Psoas muscle (tissue), 8 donors: Measurements from ENCODE around the gene EPHB2. TPM values are rescaled to one million over a fixed set of nuclear protein-coding genes. Genes with fewer than 3 reads are reported as not detected.
A peak's percentile ranks its signal among the peaks of the same experiment; 100 is the strongest.

Experiments
- ATAC-seq, 4 donors: fragments of 200-7000 bp; cut with Tn5 transposase; one replicate each; pipeline ENCODE4 v1.9.1; 2020; ENCODE audit warnings: moderate library complexity in 3 of 4, mild to moderate bottlenecking in 2 of 4
- DNase-seq, 2 donors: peaks; one replicate each; pipeline ENCODE4 v3.0.0-alpha.2; 2020
- H3K27ac ChIP-seq: fragments of 200-600 bp; one replicate; pipeline ENCODE4 v1.8.0; 2022
- H3K27me3 ChIP-seq, 3 donors: fragments of 200-600 bp in 1 of 3; one replicate each; pipeline versions ENCODE4 v1.6.1 to v1.8.0; 2013 to 2022; ENCODE audit warnings: low read length in 2 of 3, mild to moderate bottlenecking in 2 of 3, moderate library complexity in 1 of 3; ENCODE audit not compliant: insufficient read depth in 3 of 3
- H3K36me3 ChIP-seq, 2 donors: fragments of 200-600 bp in 1 of 2; one replicate each; pipeline versions ENCODE4 v1.6.1 to v1.8.0; 2013 to 2022; ENCODE audit warnings: low read depth in 1 of 2, mild to moderate bottlenecking in 1 of 2, moderate library complexity in 1 of 2; ENCODE audit not compliant: insufficient read depth in 1 of 2
- H3K4me1 ChIP-seq: fragments of 200-600 bp; one replicate; pipeline ENCODE4 v1.8.0; 2022
- H3K4me3 ChIP-seq: fragments of 200-600 bp; one replicate; pipeline ENCODE4 v1.8.0; 2022; ENCODE audit warnings: mild to moderate bottlenecking
- H3K9me3 ChIP-seq: fragments of 200-600 bp; one replicate; pipeline ENCODE4 v1.8.0; 2022
- WGBS, 3 donors: extraction: QIAGEN DNeasy Blood & Tissue Kit; methylation state at CpG; one replicate each; pipeline versions ENCODE4 v1.1.6 to v1.1.7; 2013; 5-methylcytosine and 5-hydroxymethylcytosine counted together
- intact Hi-C, 2 donors: fragments of 100-400 bp; cut with DNase I; formaldehyde crosslinking; loops; one replicate each; pipeline versions ENCODE4 v1.11.0 to v1.14.2; 2022
- polyA plus RNA-seq, 3 donors: library from polyadenylated mRNA; stranded (reverse); fragments of 200-250 nt; gene quantifications; one replicate each; pipeline ENCODE4 v1.2.3, GENCODE V29; 2013
- total RNA-seq, 4 donors: library from RNA; stranded (reverse); fragmentation: NEBNext Ultra II Directional in 2 of 4; extraction: Animal tissue kit (Norgen Biotek cat#: 25700) in 2 of 4; gene quantifications; one replicate each; pipeline versions ENCODE4 v1.2.1 to v1.2.4, GENCODE V29; 2021 to 2023
- TF ChIP-seq, protein P1 (sequence below): fragments of 200-600 bp; IDR thresholded peaks from one replicate; pipeline ENCODE4 v1.8.0; 2022; ENCODE audit warnings: antibody characterized with exemption
- donor health status: healthy with polysubstance abuse.
- donor health status: DM: no; HTN: no; CAD: no; lungs with moderate emphysema.
- donor health status: Bipolar disorder and iron deficiency.
- donor health status: healthy.
- donor health status: DM: yes; HTN: yes; CAD: no.
- donor health status: DM: no; HTN: no; CAD: no.
- donor health status: DM: no; HTN: no; CAD: no.
- donor health status: DM: yes; HTN: yes; CAD: no.

Gene EPHB2
- total and polyA plus RNA-seq, 7 donors, result 0.06 to 2.1 (median 0.48) TPM; not detected in 1

- ATAC-seq, result no peak
- intact Hi-C loops, result no loop called here
- H3K27ac ChIP-seq, result no peak overlapping the region
Measured at GRCh38 chr1:22816067-22816775, 105.6 kb downstream of the EPHB2 start.

DNA sequence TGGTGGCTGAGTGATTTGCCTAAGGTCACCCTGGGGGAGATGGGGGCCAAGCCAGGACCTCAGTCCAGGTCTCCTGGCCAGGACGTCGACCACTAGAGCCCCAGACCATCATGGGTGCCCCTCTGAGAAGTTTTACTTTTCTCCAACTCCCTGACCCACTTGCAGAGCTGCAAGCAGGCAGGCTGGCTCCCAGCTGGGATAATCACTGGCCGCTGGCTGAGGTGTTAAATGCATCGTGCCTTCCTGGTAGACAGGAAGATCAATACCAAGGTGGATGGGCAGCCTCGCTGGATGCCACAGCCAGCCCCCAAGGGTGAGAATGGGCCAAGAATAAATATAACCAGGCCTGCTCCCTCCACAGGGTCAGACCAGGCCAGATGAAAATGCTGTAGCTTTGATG lies 106.2 kb downstream of the EPHB2 start:
- peaks cover 0 to 2% (median 0%) of the 10 kb centered on the region in 3 donors for H3K27me3 ChIP-seq
- no peak overlapping the region for H3K4me3 ChIP-seq
- DNase-seq (peak in 1 of 2 donors; percentile 28), ATAC-seq (no peak)
- no peak overlapping the region for H3K27ac ChIP-seq
- H3K4me1 ChIP-seq, result no peaks in the 10 kb centered on the region
- WGBS, 3 donors, result 92 to 98% (median 96%) methylated on average over 5 of the region's 5 CpGs
- TF ChIP-seq, protein P1, sequence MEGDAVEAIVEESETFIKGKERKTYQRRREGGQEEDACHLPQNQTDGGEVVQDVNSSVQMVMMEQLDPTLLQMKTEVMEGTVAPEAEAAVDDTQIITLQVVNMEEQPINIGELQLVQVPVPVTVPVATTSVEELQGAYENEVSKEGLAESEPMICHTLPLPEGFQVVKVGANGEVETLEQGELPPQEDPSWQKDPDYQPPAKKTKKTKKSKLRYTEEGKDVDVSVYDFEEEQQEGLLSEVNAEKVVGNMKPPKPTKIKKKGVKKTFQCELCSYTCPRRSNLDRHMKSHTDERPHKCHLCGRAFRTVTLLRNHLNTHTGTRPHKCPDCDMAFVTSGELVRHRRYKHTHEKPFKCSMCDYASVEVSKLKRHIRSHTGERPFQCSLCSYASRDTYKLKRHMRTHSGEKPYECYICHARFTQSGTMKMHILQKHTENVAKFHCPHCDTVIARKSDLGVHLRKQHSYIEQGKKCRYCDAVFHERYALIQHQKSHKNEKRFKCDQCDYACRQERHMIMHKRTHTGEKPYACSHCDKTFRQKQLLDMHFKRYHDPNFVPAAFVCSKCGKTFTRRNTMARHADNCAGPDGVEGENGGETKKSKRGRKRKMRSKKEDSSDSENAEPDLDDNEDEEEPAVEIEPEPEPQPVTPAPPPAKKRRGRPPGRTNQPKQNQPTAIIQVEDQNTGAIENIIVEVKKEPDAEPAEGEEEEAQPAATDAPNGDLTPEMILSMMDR, result no peak
- intact Hi-C loops, result no loop called here
- H3K9me3 ChIP-seq, result no peaks in the 10 kb centered on the region
- no peaks in the 10 kb centered on the region for H3K36me3 ChIP-seq

More at GRCh38 chr1:22816067-22816775, 105.6 kb downstream of the EPHB2 start:
- Histone ChIP-seq H3K4me1 (no peaks in the 10 kb centered on the region), H3K9me3 (no peaks in the 10 kb centered on the region), H3K36me3 (no peaks in the 10 kb centered on the region), H3K27me3 (peaks cover 0 to 2% (median 0%) of the 10 kb centered on the region in 3 donors), H3K4me3 (no peak overlapping the region)
- TF ChIP-seq, protein P1, result no peak
- 66 to 84% (median 77%) methylated on average over 9 of the region's 9 CpGs for WGBS, 3 donors
- DNase-seq, result peak in 1 of 2 donors; percentile 42

- intact Hi-C loops, result no loop called here
- H3K36me3 ChIP-seq, result no peaks in the 10 kb centered on the region
- H3K9me3 ChIP-seq, result no peaks in the 10 kb centered on the region
- H3K4me1 ChIP-seq, result no peaks in the 10 kb centered on the region
- TF ChIP-seq, protein P1, result no peak
- no peak overlapping the region for H3K27ac ChIP-seq
- no peak overlapping the region for H3K4me3 ChIP-seq
- ATAC-seq, result no peak
- peaks cover 0 to 2% (median 0%) of the 10 kb centered on the region in 3 donors for H3K27me3 ChIP-seq
- peak in 1 of 2 donors; percentile 16 for DNase-seq
- 85 to 87% (median 87%) methylated on average over 5 of the region's 5 CpGs for WGBS, 3 donors
Measured at GRCh38 chr1:22817462-22817861, 106.8 kb downstream of the EPHB2 start.

GRCh38 chr1:22818061-22818770 lies 107.6 kb downstream of the EPHB2 start:
- no peaks in the 10 kb centered on the region for H3K4me1 ChIP-seq
- no peaks in the 10 kb centered on the region for H3K36me3 ChIP-seq
- 76 to 82% (median 78%) methylated on average over 11 of the region's 11 CpGs for WGBS, 3 donors
- intact Hi-C loops, result no loop called here
- peaks cover 0 to 2% (median 0%) of the 10 kb centered on the region in 3 donors for H3K27me3 ChIP-seq
- DNase-seq (peak in 1 of 2 donors; percentile 25), ATAC-seq (no peak)
- H3K27ac ChIP-seq, result no peak overlapping the region
- TF ChIP-seq, protein P1, result no peak
- no peak overlapping the region for H3K4me3 ChIP-seq
- H3K9me3 ChIP-seq, result no peaks in the 10 kb centered on the region
